GM19452 (cell line): Measurements from ENCODE around the gene KRTAP15-1.

Experiments
- ATAC-seq: cut with Tn5 transposase; IDR thresholded peaks from one replicate; pipeline ENCODE4 v1.9.1; 2021; ENCODE audit not compliant: unreplicated experiment

Gene KRTAP15-1, protein sequence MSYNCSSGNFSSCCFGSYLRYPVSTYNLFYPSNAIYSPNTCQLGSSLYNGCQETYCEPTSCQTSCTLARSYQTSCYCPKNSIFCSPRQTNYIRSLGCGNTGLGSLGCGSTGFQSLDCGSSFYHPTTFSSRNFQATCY

DNA sequence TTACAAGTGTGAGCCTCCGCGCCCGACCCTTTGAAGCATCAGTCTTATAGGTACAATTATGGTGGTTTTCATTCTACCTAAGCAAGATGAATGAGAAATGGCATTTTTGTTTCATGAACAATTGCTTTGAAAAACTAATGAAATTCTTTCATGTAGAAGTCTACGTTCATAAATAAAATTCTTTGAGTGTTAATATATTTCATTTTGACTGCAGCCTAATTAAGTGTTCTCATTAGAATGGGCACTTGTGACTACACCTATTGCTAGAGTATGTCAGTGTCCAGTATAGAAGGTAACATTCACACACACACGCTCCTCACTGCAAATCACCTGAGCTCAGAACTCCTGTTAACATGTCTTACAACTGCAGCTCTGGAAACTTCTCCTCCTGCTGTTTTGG, at the start of gene KRTAP15-1:
TSS of gene KRTAP15-1 (plus strand) at position 301 of the 400 bp plus-strand sequence. CDS start at position 354, 53 bp downstream.
- no peak for ATAC-seq

DNA sequence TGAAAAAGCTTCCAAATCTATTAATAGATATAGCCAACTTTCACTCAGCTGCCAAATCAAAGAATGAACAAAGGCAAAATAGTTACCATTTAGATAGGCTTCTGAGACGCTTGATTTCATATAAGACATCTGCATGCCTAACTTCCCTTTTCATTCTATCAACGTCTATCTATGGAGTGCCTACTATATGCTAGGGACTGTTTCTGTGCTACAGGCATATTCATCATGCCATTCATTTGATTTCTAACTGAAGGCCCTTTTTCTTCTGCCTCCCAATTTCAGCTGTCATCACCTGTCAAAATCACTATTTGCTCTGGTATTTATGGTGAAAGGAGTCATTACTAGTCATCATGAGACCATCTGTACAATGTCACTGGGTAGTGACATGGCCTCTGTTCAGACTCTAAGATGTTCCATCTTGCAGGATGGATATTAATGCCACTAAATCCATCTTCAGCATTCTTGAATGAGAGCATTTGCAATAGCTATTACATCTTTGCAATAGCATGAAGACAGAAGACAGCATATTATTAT, 48.5 kb upstream of the KRTAP15-1 start:
- no peak for ATAC-seq

DNA sequence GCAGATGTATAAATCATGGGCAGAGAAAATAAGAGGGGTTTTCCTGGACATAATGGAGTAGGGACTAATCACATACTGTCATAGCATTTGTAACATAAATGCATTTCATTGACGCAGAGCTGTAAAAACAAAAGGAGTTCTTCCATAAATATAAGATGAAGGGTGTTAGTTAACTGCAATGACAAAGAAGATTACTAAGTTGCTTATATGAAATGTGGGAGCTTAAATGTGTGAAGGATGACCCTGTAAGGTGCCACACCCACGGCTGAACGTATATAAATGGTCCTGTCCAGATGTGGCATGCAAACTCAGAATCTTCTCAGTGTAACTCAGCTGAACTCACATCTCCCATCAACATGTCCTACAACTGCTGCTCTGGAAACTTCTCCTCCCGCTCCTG, 44.3 kb upstream of the KRTAP15-1 start, which contains the start of gene KRTAP13-1:
TSS of gene KRTAP13-1 (plus strand) at position 301 of the 400 bp plus-strand sequence. CDS start at position 357, 56 bp downstream.
- no peak for ATAC-seq

DNA sequence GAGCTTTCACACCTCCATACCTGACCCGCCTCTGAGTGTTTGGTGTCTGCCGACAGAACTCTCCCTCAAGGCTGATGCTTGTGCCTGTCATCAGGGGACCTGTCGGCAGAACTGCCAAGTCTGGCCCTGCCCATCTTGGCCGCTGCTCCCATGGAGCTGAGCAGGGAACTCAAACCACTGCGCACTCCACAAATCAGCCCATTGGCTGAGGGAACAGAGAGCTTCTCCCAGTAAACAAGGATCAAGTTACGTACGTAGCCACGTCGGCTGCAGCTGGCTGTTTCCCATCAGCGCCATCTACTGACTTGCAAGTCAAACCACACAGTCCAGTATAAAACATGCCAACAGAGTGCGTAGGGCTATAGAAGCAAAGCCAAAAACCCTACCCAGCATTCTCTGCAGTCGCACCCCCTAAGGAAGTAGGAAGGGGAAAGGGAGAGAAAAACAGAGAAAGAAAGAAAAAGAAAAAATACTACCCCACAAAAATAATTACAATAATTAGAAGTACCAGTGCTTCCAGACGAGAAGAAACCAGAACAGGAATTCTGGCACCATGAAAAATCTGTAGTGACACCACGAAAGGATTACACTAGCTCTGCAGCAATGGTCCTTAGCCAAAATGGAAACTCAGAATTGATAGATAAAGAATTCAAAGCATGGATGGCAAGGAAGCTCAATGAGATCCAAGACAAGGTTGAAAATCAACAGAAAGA, 31.1 kb upstream of the KRTAP15-1 start:
- ATAC-seq = no peak

DNA sequence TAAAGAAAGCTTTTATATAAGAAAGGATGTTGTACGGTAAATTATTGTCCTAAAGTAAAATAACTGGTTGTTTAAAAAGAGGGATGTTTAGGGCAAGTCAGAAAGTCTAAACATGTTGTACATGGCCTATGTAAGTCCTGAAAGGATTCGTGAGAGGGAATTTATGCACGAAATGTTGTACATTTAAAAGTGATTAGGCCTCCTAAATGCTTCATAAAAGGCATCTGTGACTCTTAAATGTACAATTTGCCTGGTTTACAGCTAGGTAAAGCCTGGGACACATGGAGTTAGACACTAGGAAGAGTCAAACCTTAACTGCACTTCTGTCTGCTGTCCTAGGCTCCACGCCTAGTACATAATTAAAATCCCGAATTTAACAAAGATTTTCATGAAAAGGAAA, 24.1 kb upstream of the KRTAP15-1 start:
- no peak for ATAC-seq

DNA sequence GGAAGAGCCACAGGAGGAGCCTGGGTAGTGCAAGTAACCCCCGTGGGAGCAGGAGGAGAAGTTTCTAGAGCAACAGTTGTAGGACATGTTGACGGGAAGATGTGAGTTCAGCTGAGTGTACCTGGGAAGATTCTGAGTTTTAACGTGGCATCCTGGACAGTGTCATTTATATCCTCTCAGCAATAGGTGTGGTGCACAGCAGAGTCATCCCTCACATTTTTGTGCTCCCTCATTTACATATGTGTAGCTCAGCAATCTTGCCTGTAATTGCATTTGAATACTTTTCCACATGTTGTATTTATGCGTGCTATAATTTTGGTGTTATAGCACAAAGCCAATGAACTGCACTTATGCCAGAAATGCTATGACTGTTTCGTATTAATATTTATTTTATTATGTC, 14.2 kb upstream of the KRTAP15-1 start, which contains the start of gene KRTAP13-3:
TSS of gene KRTAP13-3 (minus strand) at position 101 of the 400 bp plus-strand sequence. CDS start at position 87, 14 bp downstream.
- no peak for ATAC-seq

DNA sequence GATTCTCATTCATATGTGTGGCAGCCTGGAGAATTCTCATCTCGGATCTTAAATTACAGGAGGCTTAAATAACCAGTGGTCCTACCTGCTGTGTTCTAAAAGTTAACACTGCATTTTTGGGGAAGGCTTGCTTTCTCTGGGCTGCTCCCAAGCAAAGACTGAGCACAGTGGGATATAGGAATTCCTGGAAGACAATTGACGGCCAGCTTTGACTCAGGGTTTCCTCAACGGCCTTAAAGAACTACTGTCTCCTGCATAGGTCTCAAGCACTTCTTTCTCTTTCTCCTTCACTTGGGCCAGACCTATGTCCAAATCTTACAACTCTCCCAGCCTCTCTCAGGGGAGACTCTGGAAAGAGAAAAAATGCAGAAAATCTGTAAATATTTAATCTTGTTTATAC, 13.3 kb upstream of the KRTAP15-1 start:
- ATAC-seq = no peak

DNA sequence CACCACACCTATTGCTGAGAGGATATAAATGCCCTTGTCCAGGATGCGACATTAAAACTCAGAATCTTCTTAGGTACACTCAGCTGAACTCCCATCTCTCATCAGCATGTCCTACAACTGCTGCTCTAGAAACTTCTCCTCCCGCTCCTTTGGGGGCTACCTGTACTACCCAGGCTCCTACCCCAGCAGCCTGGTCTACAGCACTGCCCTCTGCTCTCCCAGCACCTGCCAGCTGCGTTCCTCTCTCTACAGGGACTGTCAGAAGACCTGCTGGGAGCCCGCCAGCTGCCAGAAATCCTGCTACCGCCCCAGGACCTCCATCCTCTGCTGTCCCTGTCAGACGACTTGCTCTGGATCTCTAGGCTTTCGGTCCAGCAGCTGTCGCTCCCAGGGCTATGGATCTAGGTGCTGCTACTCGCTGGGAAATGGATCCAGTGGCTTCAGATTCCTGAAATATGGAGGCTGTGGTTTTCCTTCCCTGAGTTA, 9.9 kb upstream of the KRTAP15-1 start, which contains the start of gene KRTAP13-4:
TSS of gene KRTAP13-4 (plus strand) at position 51 of the 486 bp plus-strand sequence. CDS start at position 107, 56 bp downstream.
- no peak for ATAC-seq

DNA sequence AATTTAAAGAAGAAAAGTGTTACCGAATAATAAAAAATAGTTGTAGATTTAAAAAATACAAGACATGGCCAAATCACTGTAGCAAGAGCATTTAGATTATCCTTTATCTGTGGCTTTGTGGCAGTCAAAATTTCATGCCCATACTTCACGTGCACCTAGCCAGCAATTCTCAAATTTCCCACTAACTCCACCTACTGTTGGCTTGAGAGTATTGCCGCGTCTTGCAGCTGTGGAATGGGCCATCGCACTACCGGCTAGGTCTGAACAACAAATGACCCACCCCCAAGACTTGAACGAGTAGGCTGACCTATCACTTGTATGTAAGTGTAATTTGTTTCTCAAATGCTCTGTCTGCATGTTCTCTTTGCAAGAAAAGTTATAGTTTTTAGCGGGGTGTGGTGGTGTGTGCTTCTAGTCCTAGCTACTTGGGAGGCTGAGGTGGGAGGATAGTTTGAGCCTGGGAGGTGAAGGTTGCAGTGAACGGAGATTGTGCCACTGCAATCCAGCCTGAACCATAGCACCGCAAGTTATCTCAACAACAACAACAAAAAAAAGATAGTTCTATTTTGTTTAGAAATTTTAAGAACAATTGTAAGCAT, 5.9 kb upstream of the KRTAP15-1 start:
- no peak for ATAC-seq

DNA sequence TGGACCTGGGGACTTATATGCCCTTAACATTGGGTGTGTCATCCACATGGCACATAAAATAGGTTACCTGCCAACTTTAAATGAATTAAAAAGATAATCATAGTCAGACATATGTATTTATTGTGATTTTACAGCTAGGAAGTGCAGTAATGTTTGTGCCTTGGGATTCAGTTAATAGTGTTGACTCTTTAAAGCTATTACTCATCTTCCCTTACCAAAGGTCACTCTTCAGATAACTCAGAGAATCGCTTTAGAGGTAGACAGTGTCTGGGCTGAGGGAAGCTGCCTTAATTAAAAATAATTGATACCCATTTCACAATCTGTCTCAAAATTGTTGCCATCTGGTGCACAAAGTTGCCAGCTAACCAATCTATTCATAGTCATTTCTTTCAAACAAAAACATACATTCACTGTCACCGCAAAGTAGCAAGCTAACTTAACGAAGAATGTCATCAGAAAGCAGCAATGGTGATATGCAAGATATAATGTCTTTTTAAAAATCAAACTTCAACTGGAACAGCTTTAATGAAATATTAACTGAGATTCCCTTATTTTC, 3.0 kb upstream of the KRTAP15-1 start:
- no peak for ATAC-seq

DNA sequence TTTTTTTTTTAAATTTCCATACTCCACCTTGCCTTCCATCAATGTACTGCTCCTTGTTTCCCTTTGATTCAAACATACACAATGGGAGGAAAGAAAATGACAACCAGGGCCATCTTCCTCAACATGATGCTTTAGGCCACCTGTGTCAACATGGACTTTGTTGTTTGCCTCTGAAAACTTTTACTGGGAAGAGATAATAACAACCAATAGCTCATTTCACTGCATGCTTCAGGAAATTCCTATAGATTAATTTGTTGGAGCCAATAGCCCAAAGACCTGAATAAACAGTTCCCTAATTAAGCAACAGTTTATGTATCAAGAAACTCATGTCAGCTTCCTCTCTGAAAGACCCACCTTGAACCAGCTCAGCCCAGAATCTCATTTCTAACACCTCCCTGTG, 3.2 kb downstream of the KRTAP15-1 start:
- ATAC-seq = no peak

DNA sequence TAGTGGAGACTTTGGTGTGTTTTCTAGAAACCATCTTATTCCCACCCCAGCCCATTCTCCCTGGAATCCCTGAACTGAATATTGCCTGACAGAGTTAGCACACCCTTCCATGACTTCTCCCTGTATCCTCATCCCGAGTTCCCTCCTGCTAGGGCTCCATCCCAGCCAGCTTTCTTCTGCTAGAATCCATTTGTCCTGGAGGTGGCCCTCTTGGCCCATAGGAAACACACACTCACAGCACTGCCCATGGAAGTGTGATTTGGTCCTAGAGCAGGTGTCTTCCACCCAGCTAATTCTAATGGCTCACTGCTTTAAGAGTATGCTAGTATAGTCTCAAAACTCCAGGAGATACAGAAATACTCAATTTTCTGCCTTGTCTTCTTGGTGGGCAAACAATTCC, 4.1 kb downstream of the KRTAP15-1 start:
- no peak for ATAC-seq

DNA sequence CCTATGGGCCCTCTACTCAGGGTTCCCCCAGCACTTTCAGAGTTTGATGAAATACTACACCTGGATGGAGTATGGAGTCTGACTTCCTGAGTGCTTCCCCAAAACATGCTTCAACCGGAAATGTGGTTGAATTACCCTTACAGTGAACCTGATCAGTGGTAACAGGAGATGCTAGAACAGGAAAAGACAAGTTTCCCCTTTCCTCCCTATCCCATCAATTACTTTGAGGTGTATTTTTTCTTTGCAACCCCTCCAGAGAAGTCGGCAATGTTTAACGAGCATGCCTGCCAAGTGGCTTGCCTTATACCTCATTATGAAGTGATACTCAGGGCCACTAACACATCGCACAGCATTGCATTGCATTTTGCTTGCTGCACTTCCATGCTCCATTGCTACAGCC, 7.0 kb downstream of the KRTAP15-1 start:
- no peak for ATAC-seq

DNA sequence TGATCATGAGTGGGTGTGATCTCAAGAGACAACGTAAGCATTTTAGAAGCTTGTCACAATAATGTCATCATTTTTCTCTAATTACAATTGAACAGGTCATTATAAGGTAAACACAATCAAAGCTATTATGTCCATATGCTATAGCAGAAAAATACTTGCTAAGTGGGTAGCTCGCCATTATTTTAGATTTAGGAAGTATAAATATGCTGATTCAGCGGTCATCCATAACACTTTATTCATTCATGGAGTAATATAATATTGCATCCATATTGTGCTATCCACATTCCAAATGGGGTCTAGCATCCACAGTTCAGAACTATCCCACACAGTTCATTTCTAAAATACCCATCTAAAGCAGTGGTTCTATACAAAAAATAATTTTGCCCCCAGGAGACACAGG, 8.4 kb downstream of the KRTAP15-1 start:
- no peak for ATAC-seq

DNA sequence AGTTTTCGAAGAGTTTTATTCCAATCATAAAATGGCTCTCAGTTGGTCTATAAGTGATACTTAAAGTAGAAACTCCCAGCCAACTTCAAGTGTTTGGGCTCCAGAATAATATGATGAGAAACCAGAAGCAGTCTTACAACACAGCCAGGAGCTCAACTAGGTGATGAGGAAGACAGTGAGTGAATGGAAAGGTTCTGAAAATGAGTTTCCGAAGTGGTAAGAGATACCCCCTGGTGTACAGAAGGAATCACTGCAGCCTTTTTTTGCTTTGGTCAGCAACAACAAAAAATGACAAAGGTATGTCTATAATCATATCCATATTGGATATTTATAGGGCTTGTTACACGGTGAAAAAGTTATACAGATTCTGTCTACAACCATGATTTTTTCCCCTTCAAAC, 23.6 kb downstream of the KRTAP15-1 start:
- ATAC-seq = no peak

DNA sequence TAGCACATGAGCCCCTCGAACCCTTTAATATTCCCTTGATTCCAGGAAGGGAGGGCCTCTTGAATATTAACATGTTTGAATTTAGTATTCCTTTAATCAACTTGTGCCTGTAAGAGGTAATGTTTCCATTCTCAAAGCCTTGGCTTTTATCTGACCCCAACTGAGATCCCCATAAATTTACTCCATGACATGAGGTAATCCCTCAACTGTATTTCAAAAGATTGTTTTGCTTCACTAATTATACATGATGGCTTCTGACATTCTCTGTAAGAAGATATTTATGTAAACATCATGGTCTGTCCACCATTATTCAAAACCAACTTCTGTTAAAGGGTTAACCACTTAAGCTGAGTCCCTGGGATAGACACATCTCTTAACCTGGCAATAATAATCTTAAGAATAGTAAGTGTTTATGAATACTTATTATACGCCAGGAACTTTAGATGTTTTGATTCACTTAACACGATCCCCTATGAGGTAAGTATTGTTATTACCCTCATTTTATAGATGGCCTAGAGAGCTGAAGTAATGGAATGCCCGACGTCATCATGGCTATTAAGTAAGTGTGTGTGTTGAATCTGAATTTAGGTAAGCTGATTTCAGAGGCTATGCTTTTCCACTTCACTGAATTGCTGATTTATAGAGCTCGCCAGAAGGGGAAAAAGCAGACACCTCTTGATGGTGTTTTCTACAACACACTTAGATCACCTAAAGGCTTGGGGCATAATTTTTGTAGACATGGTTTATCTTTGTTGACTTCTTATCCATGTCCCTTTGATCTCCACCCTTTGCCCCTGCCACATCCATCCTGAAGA, 29.0 kb downstream of the KRTAP15-1 start:
- no peak for ATAC-seq

DNA sequence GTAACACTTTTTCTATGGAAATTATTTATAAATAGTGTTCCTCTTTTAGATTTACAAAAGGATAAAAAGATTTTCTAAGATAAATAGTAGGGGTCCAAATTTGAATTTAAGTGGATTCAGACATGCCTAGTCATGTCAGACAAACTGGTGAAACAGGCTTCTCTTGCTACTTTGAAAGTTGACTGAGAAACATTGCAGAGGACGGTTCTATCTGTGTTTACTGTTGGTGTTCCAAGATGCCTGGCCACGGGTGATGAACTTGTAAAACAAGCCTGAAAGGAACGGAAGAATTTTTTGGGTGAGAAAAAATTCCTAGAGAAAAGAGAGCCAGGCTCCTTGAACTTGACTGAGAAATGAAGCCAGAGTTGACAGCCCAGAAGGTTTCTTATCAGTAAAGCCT, 37.9 kb downstream of the KRTAP15-1 start:
- no peak for ATAC-seq

DNA sequence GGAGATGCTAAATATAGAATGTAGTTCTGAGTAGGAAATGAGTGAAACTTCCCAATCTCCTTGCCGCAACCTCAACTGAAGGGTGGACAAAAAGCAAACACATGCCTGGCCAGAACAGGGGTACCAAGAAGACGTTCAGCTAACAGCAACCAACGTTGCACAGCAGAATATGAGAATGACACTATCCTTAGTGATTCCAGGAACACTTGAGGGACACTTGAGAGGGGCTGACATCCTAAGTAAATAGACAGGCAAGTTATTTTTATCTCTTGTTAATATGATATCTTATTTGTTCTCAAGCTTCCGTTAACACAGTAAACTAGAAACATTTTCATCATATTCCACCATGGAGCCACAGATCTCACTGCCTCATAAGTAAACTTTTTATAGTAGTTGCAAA, 39.2 kb downstream of the KRTAP15-1 start:
- no peak for ATAC-seq

DNA sequence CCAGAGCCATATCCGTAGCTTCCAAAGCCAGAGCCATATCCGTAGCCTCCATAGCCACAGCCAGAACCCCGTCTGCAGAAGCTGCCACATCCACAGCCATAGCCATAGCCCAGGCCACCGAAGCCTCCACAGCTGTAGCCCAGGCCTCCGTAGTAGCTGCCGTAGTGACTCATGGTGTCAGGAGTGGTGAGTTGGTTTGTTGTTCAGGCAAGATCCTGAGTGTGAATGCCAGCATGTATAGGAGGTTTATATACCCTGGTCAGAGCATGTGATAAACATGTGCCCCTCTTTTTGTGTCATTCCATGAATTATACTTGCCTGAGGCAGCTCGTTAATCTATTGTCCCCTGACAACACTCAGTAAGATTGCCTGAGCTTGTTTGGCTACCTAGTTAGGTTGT, 40.1 kb downstream of the KRTAP15-1 start, which contains the start of gene KRTAP19-1:
TSS of gene KRTAP19-1 (minus strand) at position 223 of the 400 bp plus-strand sequence. CDS start at position 173, 50 bp downstream.
- ATAC-seq = no peak

DNA sequence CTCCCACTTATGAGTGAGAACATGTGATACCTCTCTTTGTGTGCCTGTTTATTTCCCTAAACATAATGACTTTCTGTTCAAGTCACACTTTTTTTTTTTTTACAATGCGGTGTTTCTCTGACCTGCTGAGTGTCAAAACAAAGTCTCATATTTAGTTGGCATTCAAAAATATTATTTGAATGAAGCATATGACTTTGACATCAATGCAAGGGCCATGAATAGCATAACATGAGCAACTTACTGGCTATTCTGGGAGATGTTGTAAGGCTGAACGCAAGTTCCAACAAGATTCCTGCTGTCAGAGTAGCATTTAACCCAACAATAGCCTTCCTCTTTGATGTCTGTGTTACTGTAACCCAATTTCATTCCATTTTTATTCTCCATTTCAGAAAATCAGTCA, 42.1 kb downstream of the KRTAP15-1 start:
- ATAC-seq = no peak
